Left colon (tissue), 2 donors: Measurements from ENCODE around the gene CST8. TPM values are rescaled to one million over a fixed set of nuclear protein-coding genes. Genes with fewer than 3 reads are reported as not detected.
"Not testable (repeated sequence)": the region's sequence is repeated elsewhere in the genome, so short reads cannot be mapped to it uniquely, and the experiment has no call there.

ENCODE experiments used
- ATAC-seq: fragments of 200-7000 bp; cut with Tn5 transposase; one replicate; pipeline ENCODE4 v1.9.1; 2020; ENCODE audit warnings: mild to moderate bottlenecking, moderate library complexity
- DNase-seq, 2 donors: peaks; one replicate each; pipeline ENCODE4 v3.0.0-alpha.2; 2020
- intact Hi-C, 2 donors: fragments of 100-400 bp; cut with DNase I in 1 of 2; cut with micrococcal nuclease in 1 of 2; formaldehyde crosslinking; loops; one replicate each; pipeline versions ENCODE4 v1.11.2 to v1.14.0; 2022; cut with DNase I, micrococcal nuclease
- long read RNA-seq: library from polyadenylated mRNA; unstranded; transcript quantifications from one replicate; pipeline ENCODE4 v2.0.0, GENCODE V29; 2021
- total RNA-seq, 2 donors: library from RNA; stranded (reverse); fragmentation: NEBNext Ultra II Directional; extraction: Animal tissue kit (Norgen Biotek cat#: 25700); gene quantifications; one replicate each; pipeline ENCODE4 v1.2.1, GENCODE V29; 2021
- donor health status: DM: no; HTN: no; CAD: no.
- donor health status: DM: yes; HTN: yes; CAD: no.

CST8 gene, protein sequence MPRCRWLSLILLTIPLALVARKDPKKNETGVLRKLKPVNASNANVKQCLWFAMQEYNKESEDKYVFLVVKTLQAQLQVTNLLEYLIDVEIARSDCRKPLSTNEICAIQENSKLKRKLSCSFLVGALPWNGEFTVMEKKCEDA
- total RNA-seq = not detected
- long read RNA-seq = 0 reads

DNA sequence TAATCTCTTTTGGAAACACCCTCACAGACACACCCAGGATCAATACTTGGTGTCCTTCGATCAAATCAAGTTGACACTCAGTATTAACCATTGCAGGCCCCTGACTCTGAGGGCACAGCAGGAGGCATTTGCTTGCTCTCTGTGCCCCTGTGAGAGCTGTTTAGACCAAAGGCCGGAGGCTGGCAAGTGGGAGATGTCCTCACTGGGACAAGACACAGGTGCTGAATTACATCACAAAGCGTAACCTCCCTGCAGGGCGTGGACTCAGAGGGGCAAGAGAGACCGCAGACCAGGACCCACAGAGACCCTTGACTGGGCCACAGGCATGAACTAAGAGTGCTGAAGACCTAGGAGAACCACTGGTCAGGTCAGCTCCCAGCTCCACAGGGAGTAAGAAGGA lies at the start of gene CST8:
Gene CST8 (plus strand): TSS at position 301 of the 400 bp plus-strand sequence. CDS start 551 bp downstream, outside the sequence.
- intact Hi-C loops = loop anchor here in 1 of 2 donors (10.0 kb wide), 1 partner anchor 64 kb away; no protein-coding TSS in a partner anchor
- DNase-seq (no peak), ATAC-seq (no peak)

DNA sequence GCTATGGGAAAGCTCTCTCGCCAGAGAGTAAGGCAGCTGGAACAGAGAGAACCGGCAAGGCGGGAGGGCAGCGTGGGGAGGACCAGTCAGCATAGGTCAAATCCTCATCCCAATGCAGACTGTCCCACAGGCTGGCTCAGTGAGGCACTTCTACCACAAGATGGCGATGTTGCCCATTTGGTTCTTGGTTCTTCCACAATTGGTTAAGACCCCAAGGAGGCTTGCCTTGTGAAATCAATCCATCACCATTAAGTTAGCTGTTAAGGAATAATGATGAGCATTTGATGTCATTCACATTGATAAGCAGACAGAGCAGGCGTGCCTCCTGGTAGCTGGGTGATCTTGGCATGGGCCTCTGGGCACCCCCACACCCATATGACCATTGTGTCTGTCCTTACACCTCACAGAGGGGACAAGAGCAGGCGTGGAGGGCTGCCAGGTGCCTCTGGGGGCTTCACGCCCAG lies 49.0 kb upstream of the CST8 start:
- DNase-seq (peak in 1 of 2 donors; percentile 63), ATAC-seq (peak; percentile 77)
- intact Hi-C loops = loop anchor here in 1 of 2 donors (5.0 kb wide), 1 partner anchor 165 kb away; the partner anchor contains the start of gene CST9

DNA sequence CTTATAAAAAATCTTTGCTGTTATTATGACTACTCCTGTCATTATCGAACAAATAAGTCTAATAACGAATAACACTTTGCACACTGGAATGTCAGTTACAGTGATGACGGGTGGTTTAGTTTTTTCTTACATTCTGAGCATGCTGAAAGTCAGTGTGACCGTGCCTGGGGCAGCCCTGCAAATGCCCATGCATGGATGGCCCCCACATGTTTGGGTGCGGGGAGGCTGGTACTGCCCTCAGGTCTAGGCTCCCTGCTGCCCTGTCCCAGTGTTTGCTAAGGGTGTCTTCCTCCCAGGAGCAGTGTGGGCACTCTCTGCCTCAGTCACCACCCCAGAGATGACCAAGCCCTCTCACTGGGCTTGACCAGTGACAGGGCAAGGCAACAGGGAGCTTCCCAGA lies 48.5 kb upstream of the CST8 start:
- DNase-seq (no peak), ATAC-seq (no peak)
- intact Hi-C loops = loop anchor here in 1 of 2 donors (5.0 kb wide), 1 partner anchor 165 kb away; the partner anchor contains the start of gene CST9

DNA sequence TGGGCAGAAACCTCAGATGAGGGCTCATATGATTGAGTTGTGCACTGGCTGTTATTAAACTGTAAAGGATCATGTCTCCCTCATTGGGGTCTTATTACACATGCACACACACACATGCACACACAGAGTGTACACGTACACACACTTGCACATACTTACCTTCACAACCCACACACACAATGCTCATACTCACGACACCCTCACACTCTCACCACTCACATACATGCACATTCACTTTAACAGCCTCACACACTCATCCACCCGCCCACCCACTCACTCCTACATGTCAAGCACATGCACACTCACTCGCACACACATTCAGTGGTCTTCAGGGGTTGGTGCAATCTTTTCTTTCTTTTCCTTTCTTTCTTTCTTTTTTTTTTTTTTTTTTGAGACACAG lies 46.1 kb upstream of the CST8 start:
- no peak for DNase-seq
- intact Hi-C loops = loop anchor here in 1 of 2 donors (5.0 kb wide), 1 partner anchor 162 kb away; the partner anchor contains the start of gene CST9
- no peak for ATAC-seq

DNA sequence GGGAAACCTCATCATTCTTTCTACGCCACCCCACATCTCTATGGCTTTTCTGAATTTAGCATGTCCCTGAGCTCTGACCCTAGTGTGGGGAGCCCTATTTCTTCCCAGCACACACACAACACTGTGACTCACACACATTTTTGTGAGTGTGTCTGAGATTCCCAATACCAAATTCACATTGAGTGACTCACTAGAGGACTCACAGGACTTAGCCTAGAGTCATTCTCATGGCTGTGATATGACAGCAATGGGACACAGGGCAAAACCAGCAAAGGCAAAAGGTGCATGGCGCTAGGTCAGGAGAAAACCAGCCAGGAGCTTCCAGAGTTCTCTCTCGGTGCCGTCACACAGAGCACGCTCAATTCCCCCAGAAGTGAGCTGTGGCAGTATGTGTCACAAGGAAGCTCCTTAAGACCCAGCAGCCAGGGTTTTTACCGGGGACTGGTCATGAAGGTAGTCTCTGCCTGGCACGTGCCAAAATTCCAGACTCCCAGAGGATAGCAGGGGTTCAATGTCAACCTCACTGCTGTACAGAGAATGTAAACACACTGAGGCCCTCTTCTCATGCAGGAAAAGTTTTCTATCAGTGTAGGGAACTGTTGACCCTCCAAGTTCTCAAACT lies 45.2 kb upstream of the CST8 start:
- intact Hi-C loops = no loop called here
- no peak for ATAC-seq
- DNase-seq = no peak

DNA sequence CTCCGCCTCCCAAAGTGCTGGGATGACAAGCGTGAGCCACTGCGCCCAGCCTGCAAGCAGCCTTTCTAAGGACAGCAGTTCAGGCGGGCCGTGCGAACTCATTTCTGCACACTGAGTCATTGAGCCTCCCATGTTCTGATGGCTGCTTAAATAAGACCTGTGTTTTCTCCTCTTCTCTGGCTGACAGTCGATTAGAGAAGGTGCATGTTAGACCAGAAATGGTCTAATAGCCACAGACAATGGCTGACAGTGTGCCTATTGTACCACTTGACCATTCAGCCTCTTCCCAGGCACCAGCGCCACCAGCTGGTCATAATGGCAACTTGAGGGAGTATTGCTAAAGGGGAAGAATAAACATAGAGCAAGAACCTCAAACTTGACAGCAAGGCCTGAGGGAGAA lies 44.4 kb upstream of the CST8 start:
- intact Hi-C loops = no loop called here
- ATAC-seq (peak; percentile 75), DNase-seq (peak in 1 of 2 donors; percentile 66)

DNA sequence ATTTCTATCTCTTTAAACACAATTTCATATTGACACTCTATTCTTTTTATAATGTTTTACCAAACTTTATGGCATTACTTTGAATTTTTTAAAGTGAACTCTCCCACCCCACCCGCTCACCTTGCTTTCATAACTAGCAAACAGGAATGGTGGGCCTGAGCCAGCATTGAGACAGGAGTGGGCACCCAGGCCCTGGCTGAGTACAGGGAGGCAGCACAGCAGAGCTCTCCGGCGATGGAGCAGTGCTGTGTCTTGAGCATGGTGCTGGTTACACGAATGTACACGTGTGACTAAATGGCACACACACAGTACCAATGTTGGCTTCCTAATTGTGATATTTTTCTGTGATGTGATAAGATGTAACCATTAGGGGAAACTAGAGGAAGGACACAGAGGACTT lies 42.8 kb upstream of the CST8 start:
- no peak for ATAC-seq
- intact Hi-C loops = no loop called here
- no peak for DNase-seq

DNA sequence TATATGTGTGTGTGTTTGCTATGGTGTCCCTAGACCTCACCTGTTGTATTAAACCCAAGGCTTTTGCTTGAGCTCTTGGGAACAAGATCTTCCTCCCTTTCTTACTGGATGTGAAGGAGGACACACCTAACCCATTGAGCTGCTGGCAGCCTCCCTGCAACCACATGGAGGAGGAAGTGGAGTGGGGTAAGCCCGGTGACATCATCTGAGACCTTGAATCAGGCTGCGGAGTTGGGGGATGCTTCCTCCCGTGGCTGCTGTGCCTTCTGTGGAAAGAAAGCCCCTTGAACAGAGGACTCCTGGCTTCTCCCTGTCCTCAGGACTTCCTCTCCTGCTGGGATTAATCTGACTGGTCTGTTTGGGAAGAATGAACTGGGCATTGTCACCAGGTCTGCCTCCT lies 41.5 kb upstream of the CST8 start:
- DNase-seq = no peak
- ATAC-seq = no peak
- intact Hi-C loops = no loop called here

DNA sequence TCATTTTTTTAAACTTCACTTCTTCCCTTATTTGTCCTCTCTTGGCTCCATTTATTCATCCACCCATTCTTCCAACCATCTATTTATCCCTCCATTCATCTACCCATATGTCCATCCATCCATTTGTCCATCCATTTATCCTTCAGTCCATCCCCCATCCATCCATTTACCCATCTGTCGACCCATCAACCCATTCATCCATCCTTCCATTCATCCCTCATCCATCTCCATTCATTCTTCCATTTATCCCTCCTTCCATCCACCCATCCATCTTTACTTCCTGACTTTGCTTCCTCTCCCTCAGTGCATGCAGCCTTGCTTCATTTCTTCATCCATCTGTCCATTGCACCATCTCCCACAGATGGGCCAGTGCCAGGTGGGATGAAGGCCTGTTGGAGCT lies 40.0 kb upstream of the CST8 start:
- ATAC-seq (no peak), DNase-seq (no peak)
- intact Hi-C loops = no loop called here

DNA sequence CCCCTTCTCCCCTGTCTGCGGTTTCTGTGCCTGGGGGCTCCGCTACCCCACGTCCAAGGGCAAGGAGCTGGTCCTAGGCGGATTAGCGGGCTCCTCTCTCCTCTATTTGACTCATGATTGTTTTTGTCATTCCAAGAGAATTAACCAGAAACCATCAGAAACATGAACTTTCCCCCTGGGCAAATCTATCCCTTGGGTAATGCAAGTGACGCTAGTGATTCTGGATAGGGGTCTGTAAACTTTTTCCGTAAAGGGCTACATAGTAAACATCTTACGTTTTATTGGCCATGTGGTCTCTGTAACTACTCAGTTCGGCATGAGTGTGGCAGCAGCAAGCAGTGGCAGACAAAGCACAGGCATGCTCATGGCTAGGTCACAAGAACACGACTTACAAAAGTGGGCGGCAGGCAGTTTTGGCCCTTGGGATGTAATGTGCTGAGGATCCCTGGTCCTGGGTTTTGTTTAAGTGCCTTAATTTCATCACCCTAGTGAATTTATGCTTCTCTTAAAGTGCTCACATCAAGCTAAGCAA lies 38.9 kb upstream of the CST8 start:
- DNase-seq = no peak
- intact Hi-C loops = no loop called here
- no peak for ATAC-seq

DNA sequence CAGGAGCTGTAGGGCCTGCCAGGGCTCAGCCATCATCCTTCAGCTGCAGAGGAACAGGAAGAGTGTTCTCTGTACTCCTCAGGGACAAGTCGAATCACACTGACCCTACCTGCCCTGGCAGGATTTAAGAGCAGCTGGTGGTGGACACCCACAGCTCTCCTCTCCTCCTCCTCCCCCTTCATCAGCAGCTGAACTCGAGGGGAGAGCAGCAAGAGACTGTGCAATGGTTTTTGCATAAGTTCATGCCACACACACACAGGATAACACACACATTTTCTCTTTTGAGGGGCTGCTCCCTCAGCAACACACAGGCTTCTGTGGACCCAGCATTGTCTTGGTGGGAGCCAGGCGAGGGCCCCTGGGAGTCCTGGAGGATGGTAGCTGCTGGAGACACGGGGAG lies 38.1 kb upstream of the CST8 start, which contains the start of gene CST11:
Gene CST11 (minus strand): TSS at position 101 of the 400 bp plus-strand sequence. CDS start 65 bp downstream, at position 36.
- ATAC-seq = no peak
- intact Hi-C loops = no loop called here
- DNase-seq = no peak

DNA sequence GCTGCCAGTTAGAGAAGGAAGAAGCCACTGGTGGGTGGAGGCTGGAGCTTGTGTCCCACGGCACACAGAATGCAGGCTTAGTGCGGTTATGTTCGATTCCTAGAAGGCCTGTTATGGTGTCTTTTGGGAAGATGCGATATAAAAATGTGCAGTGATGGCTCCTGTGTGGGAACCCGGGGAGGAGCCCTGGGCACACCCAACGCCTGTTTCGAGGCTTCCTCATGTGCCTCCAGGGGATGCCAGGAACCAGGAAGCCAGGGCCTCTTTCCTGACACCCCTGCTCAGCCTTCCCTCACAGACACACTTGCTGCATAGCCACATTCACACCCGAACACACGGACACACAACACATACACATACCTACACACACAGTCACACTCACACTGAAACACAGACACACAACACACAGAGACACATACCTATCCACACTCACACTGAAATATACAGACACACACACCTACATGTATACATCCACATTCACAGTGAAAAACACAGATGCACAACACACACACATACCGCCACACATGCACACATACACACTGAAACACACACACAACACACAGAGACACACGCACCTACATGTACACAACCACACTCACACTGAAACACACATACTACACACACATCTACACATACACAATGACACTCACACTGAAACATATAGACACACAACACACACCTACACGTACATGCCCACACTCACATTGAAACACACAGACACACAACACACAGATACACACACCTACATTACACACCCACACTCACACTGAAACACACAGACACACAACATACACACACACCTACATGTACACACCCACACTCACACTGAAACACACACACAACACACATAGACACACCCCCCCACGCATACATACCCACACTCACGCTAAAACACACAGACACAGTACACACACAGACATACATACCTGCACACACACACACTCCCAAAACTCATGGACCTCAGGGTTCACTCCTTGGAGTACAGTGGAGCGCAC lies 37.1 kb upstream of the CST8 start:
- intact Hi-C loops = no loop called here
- no peak for ATAC-seq
- DNase-seq = no peak

DNA sequence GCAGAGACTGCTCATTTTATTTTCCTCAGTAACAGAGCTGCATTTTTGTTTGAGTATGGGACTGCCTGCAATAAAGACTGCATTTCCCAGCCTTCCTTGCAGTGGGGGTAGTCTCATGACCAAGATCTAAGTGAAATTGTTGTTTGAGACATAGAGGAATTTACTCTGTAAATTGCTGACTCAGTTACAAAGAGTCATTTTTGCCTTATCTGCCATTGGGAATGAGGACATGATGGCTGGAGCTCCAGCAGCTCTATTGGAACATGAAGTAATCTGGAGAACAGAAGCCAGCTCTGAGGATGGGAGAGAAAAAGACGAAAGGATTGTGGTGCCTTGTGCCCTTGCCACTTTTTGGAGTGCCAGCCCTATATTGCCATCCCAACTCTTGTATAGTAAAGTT lies 36.1 kb upstream of the CST8 start:
- DNase-seq (no peak), ATAC-seq (no peak)
- intact Hi-C loops = no loop called here

DNA sequence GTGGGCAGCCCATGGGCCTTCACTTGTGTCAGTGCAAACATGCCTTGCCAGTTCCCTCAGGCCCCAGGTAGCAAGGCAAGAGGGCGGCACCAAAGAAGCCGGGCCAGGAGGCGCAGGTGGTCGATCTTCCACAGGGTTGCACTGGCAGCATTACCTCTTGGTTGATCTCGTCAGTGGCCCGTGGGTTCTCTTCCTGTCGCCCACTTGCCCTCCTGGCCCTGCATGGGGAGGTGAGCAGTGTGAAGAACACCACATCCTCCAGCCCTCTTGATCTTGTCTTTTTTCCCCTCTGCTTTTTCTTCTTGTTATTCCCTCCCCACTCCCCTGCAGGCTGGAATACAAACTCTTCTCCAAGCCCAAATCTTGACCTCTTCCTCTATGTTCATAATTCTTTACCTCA lies 35.3 kb upstream of the CST8 start:
- intact Hi-C loops = no loop called here
- DNase-seq (no peak), ATAC-seq (no peak)

DNA sequence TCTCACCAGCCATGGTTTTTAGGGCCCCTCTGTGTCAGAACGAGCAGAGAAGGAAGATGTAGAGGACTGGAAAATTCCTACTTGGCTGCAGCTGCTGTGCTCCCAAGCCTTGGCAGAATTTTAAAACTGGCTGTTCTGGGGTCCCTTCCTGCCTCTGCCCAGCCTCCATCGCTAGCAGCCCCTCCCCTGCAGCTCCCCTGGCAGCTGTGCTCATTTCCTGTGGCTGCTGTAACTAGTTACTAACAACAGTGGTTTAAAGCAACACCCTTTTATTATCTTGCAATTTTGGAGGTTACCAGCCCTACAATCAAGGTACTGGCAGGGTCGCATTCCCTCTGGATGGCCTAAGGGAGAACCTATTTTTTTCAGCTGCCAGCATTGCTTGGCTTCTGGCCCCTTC lies 34.5 kb upstream of the CST8 start:
- no peak for DNase-seq

DNA sequence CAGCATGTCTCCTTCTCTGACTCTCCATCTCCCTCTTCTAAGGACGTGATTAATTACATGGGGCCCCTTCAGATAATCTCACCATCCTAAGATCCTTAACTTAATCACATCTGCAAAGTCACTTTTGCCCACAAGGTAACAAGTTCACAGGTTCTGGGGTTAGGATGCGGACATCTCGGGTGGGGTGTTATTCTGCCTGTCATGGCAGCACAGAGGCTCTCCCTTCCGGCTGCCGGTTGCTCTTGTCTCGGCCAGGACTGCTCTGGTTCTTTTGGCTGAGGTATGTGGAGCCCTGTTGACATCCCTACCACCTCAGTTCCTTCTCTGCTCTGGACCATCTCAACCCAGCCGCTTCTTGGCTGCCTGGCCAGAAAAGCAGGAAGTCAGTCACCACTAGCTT lies 34.0 kb upstream of the CST8 start:
- no peak for DNase-seq
- intact Hi-C loops = no loop called here
- no peak for ATAC-seq

More for the DNA sequence above, 34.5 kb upstream of the CST8 start:
- intact Hi-C loops = no loop called here
- no peak for ATAC-seq

DNA sequence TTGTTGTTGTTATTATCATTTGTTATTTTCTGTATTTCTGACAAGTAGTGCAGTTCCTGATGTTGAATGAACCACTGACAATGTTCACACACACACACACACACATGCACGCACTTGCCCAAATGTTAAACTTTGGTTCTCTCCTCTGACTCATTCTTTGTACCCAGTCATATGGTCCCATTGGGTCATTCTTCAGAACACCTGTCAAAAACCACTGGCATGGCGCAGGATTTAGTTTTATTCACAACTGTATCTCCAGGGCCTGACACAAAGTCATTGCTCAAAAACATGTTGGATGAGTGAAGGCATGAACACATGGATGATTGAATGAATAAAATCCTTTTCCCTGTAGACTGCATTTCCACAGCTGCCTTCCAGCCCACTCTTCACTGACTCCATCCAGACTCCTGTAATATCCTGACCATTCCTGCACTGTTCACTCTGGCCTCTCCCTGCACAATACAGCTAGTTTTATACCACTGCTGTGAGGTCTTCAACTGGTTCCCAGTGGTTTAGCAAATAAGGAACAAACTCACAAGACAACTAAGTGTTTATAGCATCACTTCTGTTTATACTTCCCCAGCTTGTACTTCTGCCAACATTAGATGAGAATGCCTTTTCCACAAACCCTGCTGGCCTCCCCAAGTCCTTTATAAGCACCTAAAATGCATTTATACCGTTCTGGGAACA lies 31.3 kb upstream of the CST8 start:
- no peak for DNase-seq
- ATAC-seq = no peak
- intact Hi-C loops = no loop called here

DNA sequence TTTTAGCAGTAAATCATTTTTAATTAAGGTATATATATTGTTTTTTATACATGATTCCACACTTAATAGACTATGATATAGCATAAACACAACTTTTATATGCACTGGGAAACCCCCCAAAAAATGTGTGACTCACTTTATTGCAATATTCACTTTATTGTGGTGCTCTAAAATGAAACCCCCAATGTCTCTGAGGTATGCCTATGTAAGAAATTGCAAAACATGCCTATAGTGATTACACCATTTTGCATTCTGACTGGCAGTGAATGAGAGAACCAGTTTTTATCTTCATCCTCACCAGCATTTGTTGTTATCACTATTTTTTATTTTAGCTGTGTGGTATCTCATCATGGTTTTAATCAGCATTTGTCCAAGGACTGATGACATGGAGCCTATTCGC lies 29.7 kb upstream of the CST8 start:
- no peak for DNase-seq
- intact Hi-C loops = no loop called here
- ATAC-seq = no peak

DNA sequence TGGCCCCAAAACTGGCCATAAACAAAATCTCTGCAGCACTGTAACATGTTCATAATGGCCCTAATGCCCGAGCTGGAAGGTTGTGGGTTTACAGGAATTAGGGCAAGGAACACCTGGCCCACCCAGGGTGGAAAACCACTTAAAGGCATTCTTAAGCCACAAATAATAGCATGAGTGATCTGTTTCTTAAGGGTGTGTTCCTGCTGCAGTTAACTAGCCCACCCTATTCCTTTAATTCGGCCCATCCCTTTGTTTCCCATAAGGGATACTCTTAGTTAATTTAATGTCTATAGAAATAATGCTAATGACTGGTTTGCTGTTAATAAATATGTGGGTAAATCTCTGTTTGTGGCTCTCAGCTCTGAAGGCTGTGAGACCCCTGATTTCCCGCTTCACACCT lies 24.0 kb upstream of the CST8 start:
- DNase-seq, ATAC-seq, intact Hi-C loops: not testable (repeated sequence)
